ENCODE measurements around the gene LRRC23.

DNA sequence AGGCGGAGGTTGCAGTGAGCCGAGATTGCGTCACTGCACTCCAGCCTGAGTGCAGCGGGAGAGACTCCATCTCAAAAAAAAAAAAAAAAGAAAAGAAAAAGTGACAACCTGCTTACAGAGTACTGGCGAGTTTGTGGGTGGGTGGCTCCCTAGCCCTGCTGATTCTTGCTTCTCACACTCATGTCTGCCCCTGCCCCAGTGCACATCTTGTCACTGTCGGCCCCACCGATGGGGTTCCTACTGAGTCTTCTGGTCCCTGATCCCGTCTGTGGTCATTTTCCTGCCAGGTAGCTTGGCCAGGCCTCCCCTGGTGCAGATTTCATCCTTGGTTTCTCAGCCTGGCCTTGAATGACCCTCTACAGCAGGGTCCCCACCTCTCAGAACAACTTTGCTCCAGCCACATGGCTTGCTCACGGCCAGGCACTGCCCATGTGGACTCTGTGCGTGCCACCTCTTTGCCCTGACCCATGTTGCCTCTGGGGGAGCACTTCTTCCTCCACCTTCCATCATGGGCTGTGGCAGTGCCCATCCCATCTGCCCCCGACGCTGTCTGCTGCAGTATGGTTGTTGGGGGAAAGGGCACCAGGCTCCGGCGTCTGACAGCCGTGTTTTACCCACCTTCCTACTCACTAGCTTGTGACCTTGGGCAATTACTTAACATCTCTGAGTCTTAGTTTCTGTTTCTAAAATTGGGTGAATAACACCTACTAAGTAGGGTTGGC, 44.4 kb downstream of the LRRC23 start:
- no peak for TF ChIP-seq ARNT (IDR thresholded peaks at IDR 0.05)
- TF ChIP-seq SP1 (IDR thresholded peaks at IDR 0.05), result no peak
- TF ChIP-seq, protein P1, sequence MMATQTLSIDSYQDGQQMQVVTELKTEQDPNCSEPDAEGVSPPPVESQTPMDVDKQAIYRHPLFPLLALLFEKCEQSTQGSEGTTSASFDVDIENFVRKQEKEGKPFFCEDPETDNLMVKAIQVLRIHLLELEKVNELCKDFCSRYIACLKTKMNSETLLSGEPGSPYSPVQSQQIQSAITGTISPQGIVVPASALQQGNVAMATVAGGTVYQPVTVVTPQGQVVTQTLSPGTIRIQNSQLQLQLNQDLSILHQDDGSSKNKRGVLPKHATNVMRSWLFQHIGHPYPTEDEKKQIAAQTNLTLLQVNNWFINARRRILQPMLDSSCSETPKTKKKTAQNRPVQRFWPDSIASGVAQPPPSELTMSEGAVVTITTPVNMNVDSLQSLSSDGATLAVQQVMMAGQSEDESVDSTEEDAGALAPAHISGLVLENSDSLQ (IDR thresholded peaks at IDR 0.05), result no peak
